GM23338 (cell line): ENCODE data around the gene MOCS3. TPM values are rescaled to one million over a fixed set of nuclear protein-coding genes. Genes with fewer than 3 reads are reported as not detected.

Experiments
- ATAC-seq: fragments of 200-7000 bp; cut with Tn5 transposase; 3 replicates; pipeline ENCODE4 v1.9.1; 2020
- DNase-seq: peaks from one replicate; pipeline ENCODE4 v3.0.0-alpha.2; 2015; ENCODE audit warnings: low spot score
- H2AFZ ChIP-seq: fragments of 200-600 bp; sonication (generic); 2 replicates; pipeline ENCODE4 v1.8.0; 2016; ENCODE audit warnings: antibody characterized with exemption, mild to moderate bottlenecking, moderate library complexity
- H3F3A ChIP-seq: fragments of 200-600 bp; sonication (generic); replicated peaks from 2 replicates; pipeline ENCODE4 v1.8.0; 2017; ENCODE audit warnings: antibody characterized with exemption, mixed run types, low read depth
- H3K27ac ChIP-seq: fragments of 200-600 bp; sonication (generic); 2 replicates; pipeline ENCODE4 v1.6.1; 2016; ENCODE audit warnings: low read depth
- H3K27me3 ChIP-seq: fragments of 200-600 bp; sonication (generic); 2 replicates; pipeline ENCODE4 v1.8.0; 2016; ENCODE audit warnings: mild to moderate bottlenecking, mixed run types, moderate library complexity; ENCODE audit not compliant: insufficient read depth
- H3K36me3 ChIP-seq: fragments of 200-600 bp; sonication (generic); 2 replicates; pipeline ENCODE4 v1.8.0; 2016; ENCODE audit warnings: mild to moderate bottlenecking; ENCODE audit not compliant: insufficient read depth
- H3K4me1 ChIP-seq: fragments of 200-600 bp; sonication (generic); 2 replicates; pipeline ENCODE4 v1.8.0; 2016; ENCODE audit warnings: mild to moderate bottlenecking, moderate library complexity; ENCODE audit not compliant: insufficient read depth
- H3K4me2 ChIP-seq: fragments of 200-600 bp; sonication (generic); 2 replicates; pipeline ENCODE4 v1.7.1; 2017; ENCODE audit warnings: mixed run types
- H3K4me3 ChIP-seq: fragments of 200-600 bp; sonication (generic); 2 replicates; pipeline ENCODE4 v1.6.1; 2016; ENCODE audit warnings: mixed run types
- H3K79me2 ChIP-seq: fragments of 200-600 bp; sonication (generic); replicated peaks from 2 replicates; pipeline ENCODE4 v1.8.0; 2017; ENCODE audit warnings: mild to moderate bottlenecking; ENCODE audit not compliant: insufficient read depth
- H3K9me2 ChIP-seq: fragments of 200-600 bp; sonication (generic); 2 replicates; pipeline ENCODE4 v1.8.0; 2017; ENCODE audit not compliant: insufficient read depth
- H4K20me1 ChIP-seq: fragments of 200-600 bp; sonication (generic); replicated peaks from 2 replicates; pipeline ENCODE4 v1.8.0; 2017; ENCODE audit warnings: mild to moderate bottlenecking; ENCODE audit not compliant: insufficient read depth
- H3K27ac Mint-ChIP-seq: 2 replicates; pipeline ENCODE4 v1.8.0; 2020; ENCODE audit warnings: inconsistent platforms, mild to moderate bottlenecking, moderate library complexity, mixed read lengths
- H3K27me3 Mint-ChIP-seq: 3 replicates; pipeline ENCODE4 v1.8.0; 2022; ENCODE audit warnings: low read depth, mild to moderate bottlenecking, moderate library complexity, mixed read lengths, inconsistent platforms; ENCODE audit not compliant: insufficient read depth, poor library complexity
- H3K36me3 Mint-ChIP-seq: 3 replicates; pipeline ENCODE4 v1.8.0; 2021; ENCODE audit warnings: low read depth, mild to moderate bottlenecking, inconsistent platforms, moderate library complexity, mixed read lengths
- H3K4me1 Mint-ChIP-seq: 3 replicates; pipeline ENCODE4 v1.8.0; 2020; ENCODE audit warnings: mild to moderate bottlenecking, inconsistent platforms, mixed read lengths
- H3K4me3 Mint-ChIP-seq: 3 replicates; pipeline ENCODE4 v1.8.0; 2021; ENCODE audit warnings: moderate library complexity, mild to moderate bottlenecking, inconsistent platforms, mixed read lengths
- H3K9me3 Mint-ChIP-seq: 3 replicates; pipeline ENCODE4 v1.8.0; 2020; ENCODE audit warnings: moderate library complexity, mild to moderate bottlenecking, inconsistent platforms, mixed read lengths
- CREB1 ChIP-seq: fragments of 250-450 bp; sonication (Bioruptor Pico); IDR thresholded peaks from 2 replicates; pipeline ENCODE4 v1.5.0; 2020; ENCODE audit warnings: low read depth, mild to moderate bottlenecking, moderate library complexity
- CTCF ChIP-seq, 2 experiments: fragments of 200-600 bp in 1 of 2; sonication (generic) in 1 of 2; conservative IDR thresholded peaks; 2 replicates each; pipeline versions ENCODE4 v1.5.1 to v1.6.1; 2016 to 2017; ENCODE audit warnings: antibody characterized with exemption in 2 of 2, low read depth in 2 of 2, mild to moderate bottlenecking in 2 of 2, moderate library complexity in 1 of 2
- EZH2 ChIP-seq: fragments of 200-600 bp; sonication (generic); IDR thresholded peaks from one replicate; pipeline ENCODE4 v1.8.0; 2017; ENCODE audit warnings: antibody characterized with exemption, mild to moderate bottlenecking, low read depth; ENCODE audit not compliant: unreplicated experiment
- EZH2phosphoT487 ChIP-seq: fragments of 200-600 bp; sonication (generic); IDR thresholded peaks from one replicate; pipeline ENCODE4 v1.8.1; 2018; ENCODE audit warnings: antibody characterized with exemption; ENCODE audit not compliant: unreplicated experiment
- JUNB ChIP-seq: IDR thresholded peaks from one replicate; pipeline ENCODE4 v1.6.1; 2016; ENCODE audit warnings: antibody characterized with exemption; ENCODE audit not compliant: unreplicated experiment
- NANOG ChIP-seq: IDR thresholded peaks from 2 replicates; pipeline ENCODE4 v1.6.1; 2016; ENCODE audit warnings: antibody characterized with exemption, borderline replicate concordance
- POLR2AphosphoS5 ChIP-seq: IDR thresholded peaks from 2 replicates; pipeline ENCODE4 v1.6.1; 2016; ENCODE audit warnings: antibody characterized with exemption, low read depth
- STAT1 ChIP-seq: IDR thresholded peaks from one replicate; pipeline ENCODE4 v1.6.1; 2016; ENCODE audit warnings: antibody characterized with exemption; ENCODE audit not compliant: unreplicated experiment
- ZNF114 ChIP-seq: fragments of 250-450 bp; sonication (Bioruptor Pico); IDR thresholded peaks from 2 replicates; pipeline ENCODE4 v1.5.0; 2020; ENCODE audit warnings: mild to moderate bottlenecking, moderate library complexity
- ZNF331 ChIP-seq: fragments of 250-450 bp; sonication (Bioruptor Pico); IDR thresholded peaks from 2 replicates; pipeline ENCODE4 v1.5.0; 2020; ENCODE audit warnings: low read depth, mild to moderate bottlenecking, moderate library complexity
- ZNF462 ChIP-seq: fragments of 250-450 bp; sonication (Bioruptor Pico); IDR thresholded peaks from 2 replicates; pipeline ENCODE4 v1.5.0; 2020; ENCODE audit warnings: mild to moderate bottlenecking, moderate library complexity
- polyA plus RNA-seq: library from polyadenylated mRNA; unstranded; fragments of >200 nt; fragmentation: Nextera tagmentation; extraction: Ambion mirVana; gene quantifications from 2 replicates; pipeline ENCODE4 v1.2.1, GENCODE V29; 2016
- total RNA-seq: library from RNA; depleted of rRNA; stranded (reverse); fragments of >200 nt; shearing (Covaris generic); gene quantifications from 2 replicates; pipeline ENCODE4 v1.2.3, GENCODE V29; 2014
- TF ChIP-seq, protein P1 (sequence below): IDR thresholded peaks from one replicate; pipeline ENCODE4 v1.6.1; 2018; ENCODE audit warnings: antibody characterized with exemption; ENCODE audit not compliant: unreplicated experiment
- TF ChIP-seq, protein P2 (sequence below): IDR thresholded peaks from 2 replicates; pipeline ENCODE4 v1.6.1; 2016; ENCODE audit warnings: antibody characterized with exemption

MOCS3 gene
- total and polyA plus RNA-seq, 2 experiments from 2014 or later = 2.2 to 9.1 TPM

GRCh38 chr20:50909413-50909812 lies 49.2 kb upstream of the MOCS3 start:
- H2AFZ ChIP-seq = no peak overlapping the region
- no peaks in the 10 kb centered on the region for H3K9me2 ChIP-seq
- Mint-ChIP-seq H3K4me3 (no peak overlapping the region), H3K9me3 (no peaks in the 10 kb centered on the region), H3K27ac (no peak overlapping the region), H3K36me3 (peaks cover 59% of the 10 kb centered on the region; the same call in 2 of the 3 replicates), H3K4me1 (peaks cover 55% of the 10 kb centered on the region), H3K27me3 (peaks cover 19% of the 10 kb centered on the region)
- H3K4me3 ChIP-seq = no peak overlapping the region
- peaks cover 100% of the 10 kb centered on the region for H3K79me2 ChIP-seq
- H4K20me1 ChIP-seq = peaks cover 98% of the 10 kb centered on the region
- H3K27ac ChIP-seq = no peak overlapping the region; the same call in 1 of the 2 replicates
- no peak overlapping the region for H3K4me2 ChIP-seq
- H3K27me3 ChIP-seq = no peaks in the 10 kb centered on the region
- TF ChIP-seq, protein P1, sequence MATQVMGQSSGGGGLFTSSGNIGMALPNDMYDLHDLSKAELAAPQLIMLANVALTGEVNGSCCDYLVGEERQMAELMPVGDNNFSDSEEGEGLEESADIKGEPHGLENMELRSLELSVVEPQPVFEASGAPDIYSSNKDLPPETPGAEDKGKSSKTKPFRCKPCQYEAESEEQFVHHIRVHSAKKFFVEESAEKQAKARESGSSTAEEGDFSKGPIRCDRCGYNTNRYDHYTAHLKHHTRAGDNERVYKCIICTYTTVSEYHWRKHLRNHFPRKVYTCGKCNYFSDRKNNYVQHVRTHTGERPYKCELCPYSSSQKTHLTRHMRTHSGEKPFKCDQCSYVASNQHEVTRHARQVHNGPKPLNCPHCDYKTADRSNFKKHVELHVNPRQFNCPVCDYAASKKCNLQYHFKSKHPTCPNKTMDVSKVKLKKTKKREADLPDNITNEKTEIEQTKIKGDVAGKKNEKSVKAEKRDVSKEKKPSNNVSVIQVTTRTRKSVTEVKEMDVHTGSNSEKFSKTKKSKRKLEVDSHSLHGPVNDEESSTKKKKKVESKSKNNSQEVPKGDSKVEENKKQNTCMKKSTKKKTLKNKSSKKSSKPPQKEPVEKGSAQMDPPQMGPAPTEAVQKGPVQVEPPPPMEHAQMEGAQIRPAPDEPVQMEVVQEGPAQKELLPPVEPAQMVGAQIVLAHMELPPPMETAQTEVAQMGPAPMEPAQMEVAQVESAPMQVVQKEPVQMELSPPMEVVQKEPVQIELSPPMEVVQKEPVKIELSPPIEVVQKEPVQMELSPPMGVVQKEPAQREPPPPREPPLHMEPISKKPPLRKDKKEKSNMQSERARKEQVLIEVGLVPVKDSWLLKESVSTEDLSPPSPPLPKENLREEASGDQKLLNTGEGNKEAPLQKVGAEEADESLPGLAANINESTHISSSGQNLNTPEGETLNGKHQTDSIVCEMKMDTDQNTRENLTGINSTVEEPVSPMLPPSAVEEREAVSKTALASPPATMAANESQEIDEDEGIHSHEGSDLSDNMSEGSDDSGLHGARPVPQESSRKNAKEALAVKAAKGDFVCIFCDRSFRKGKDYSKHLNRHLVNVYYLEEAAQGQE = no peak
- TF ChIP-seq JUNB = no peak
- no peak for TF ChIP-seq ZNF462 (CRISPR knock-in tag)
- TF ChIP-seq POLR2AphosphoS5 = no peak
- no peak for TF ChIP-seq NANOG
- TF ChIP-seq CREB1 = no peak
- no peak for TF ChIP-seq CTCF (conservative IDR thresholded peaks at IDR 0.05; ENCODE audit: low read depth in 2 of 2)
- no peak for TF ChIP-seq ZNF114 (CRISPR knock-in tag)
- TF ChIP-seq STAT1 = no peak
- TF ChIP-seq, protein P2, sequence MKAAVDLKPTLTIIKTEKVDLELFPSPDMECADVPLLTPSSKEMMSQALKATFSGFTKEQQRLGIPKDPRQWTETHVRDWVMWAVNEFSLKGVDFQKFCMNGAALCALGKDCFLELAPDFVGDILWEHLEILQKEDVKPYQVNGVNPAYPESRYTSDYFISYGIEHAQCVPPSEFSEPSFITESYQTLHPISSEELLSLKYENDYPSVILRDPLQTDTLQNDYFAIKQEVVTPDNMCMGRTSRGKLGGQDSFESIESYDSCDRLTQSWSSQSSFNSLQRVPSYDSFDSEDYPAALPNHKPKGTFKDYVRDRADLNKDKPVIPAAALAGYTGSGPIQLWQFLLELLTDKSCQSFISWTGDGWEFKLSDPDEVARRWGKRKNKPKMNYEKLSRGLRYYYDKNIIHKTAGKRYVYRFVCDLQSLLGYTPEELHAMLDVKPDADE = no peak
- no peak for TF ChIP-seq ZNF331 (CRISPR knock-in tag)
- no peak for TF ChIP-seq EZH2
- no peak for TF ChIP-seq EZH2phosphoT487
- ATAC-seq (no peak), DNase-seq (no peak)
- H3K4me1 ChIP-seq = peaks cover 43% of the 10 kb centered on the region
- H3F3A ChIP-seq = no peaks in the 10 kb centered on the region; the same call in 1 of the 2 replicates
- no peaks in the 10 kb centered on the region for H3K36me3 ChIP-seq
